Measurements from ENCODE around the gene CDC6. TPM values are rescaled to one million over a fixed set of nuclear protein-coding genes. Genes with fewer than 3 reads are reported as not detected.

CDC6 gene
- polyA plus RNA-seq, 6 donors from 2014 or later = 0.23 to 1.3 (median 0.35) TPM; not detected in 2

- peak overlapping the region; percentile 98 to 100 (median 100) for H3K27ac Mint-ChIP-seq
- ATAC-seq (ENCODE audit: low read depth in 2 of 2) (peak; percentile 63 to 65), DNase-seq (peak; percentile 92)
- peaks cover 70 to 82% (median 75%) of the 10 kb centered on the region in 3 donors for H3K4me1 Mint-ChIP-seq
- H3K4me3 Mint-ChIP-seq = peak overlapping the region; percentile 89 to 97 (median 94)
- H3K36me3 Mint-ChIP-seq = no peaks in the 10 kb centered on the region
- peaks cover 0 to 6% (median 0%) of the 10 kb centered on the region in 7 donors for H3K9me3 Mint-ChIP-seq
- H3K27me3 Mint-ChIP-seq = peaks cover 0 to 4% (median 0%) of the 10 kb centered on the region in 3 donors
These were observed 30.5 kb downstream of the CDC6 start for GRCh38 chr17:40317880-40318829.

- H3K4me1 Mint-ChIP-seq = peaks cover 71 to 90% (median 76%) of the 10 kb centered on the region in 3 donors
- DNase-seq = no peak
- H3K27me3 Mint-ChIP-seq = peaks cover 0 to 4% (median 0%) of the 10 kb centered on the region in 3 donors
- H3K36me3 Mint-ChIP-seq = no peaks in the 10 kb centered on the region
- H3K4me3 Mint-ChIP-seq = peak overlapping the region; percentile 89 to 97 (median 94)
- no peak for ATAC-seq (ENCODE audit: low read depth in 2 of 2)
- H3K27ac Mint-ChIP-seq = peak overlapping the region; percentile 98 to 100 (median 100)
- H3K9me3 Mint-ChIP-seq = peaks cover 0 to 6% (median 0%) of the 10 kb centered on the region in 7 donors
These were observed 31.2 kb downstream of the CDC6 start for GRCh38 chr17:40318830-40319391.

GRCh38 chr17:40319651-40320540 is 32.2 kb downstream of the CDC6 start:
- DNase-seq = peak; percentile 62

GRCh38 chr17:40320756-40321523 is 33.3 kb downstream of the CDC6 start:
- peaks cover 0 to 4% (median 0%) of the 10 kb centered on the region in 3 donors for H3K27me3 Mint-ChIP-seq
- H3K27ac Mint-ChIP-seq = peak overlapping the region; percentile 94 to 100 (median 100)

More at GRCh38 chr17:40319651-40320540, 32.2 kb downstream of the CDC6 start:
- no peak for ATAC-seq (ENCODE audit: low read depth in 2 of 2)
- Mint-ChIP-seq H3K4me3 (peak overlapping the region; percentile 89 to 97 (median 94)), H3K4me1 (peaks cover 70 to 93% (median 78%) of the 10 kb centered on the region in 3 donors), H3K36me3 (no peaks in the 10 kb centered on the region), H3K9me3 (peaks cover 0 to 6% (median 0%) of the 10 kb centered on the region in 7 donors), H3K27ac (peak overlapping the region; percentile 94 to 100 (median 100)), H3K27me3 (peaks cover 0 to 4% (median 0%) of the 10 kb centered on the region in 3 donors)

GRCh38 chr17:40321524-40321929 is 33.8 kb downstream of the CDC6 start:
- ATAC-seq (ENCODE audit: low read depth in 2 of 2) = no peak
- H3K4me1 Mint-ChIP-seq = peaks cover 81 to 93% (median 84%) of the 10 kb centered on the region in 3 donors
- H3K36me3 Mint-ChIP-seq = no peaks in the 10 kb centered on the region
- H3K27ac Mint-ChIP-seq = peak overlapping the region; percentile 100
- no peak for DNase-seq
- peaks cover 0 to 6% (median 0%) of the 10 kb centered on the region in 7 donors for H3K9me3 Mint-ChIP-seq
- peaks cover 0 to 4% (median 0%) of the 10 kb centered on the region in 3 donors for H3K27me3 Mint-ChIP-seq
- peak overlapping the region; percentile 82 to 97 (median 92) for H3K4me3 Mint-ChIP-seq

More at GRCh38 chr17:40320756-40321523, 33.3 kb downstream of the CDC6 start:
- H3K4me3 Mint-ChIP-seq = peak overlapping the region; percentile 89 to 97 (median 94)
- peaks cover 79 to 93% (median 84%) of the 10 kb centered on the region in 3 donors for H3K4me1 Mint-ChIP-seq
- peaks cover 0 to 6% (median 0%) of the 10 kb centered on the region in 7 donors for H3K9me3 Mint-ChIP-seq
- no peak for ATAC-seq (ENCODE audit: low read depth in 2 of 2)
- H3K36me3 Mint-ChIP-seq = no peaks in the 10 kb centered on the region
- no peak for DNase-seq

GRCh38 chr17:40321961-40322357 is 34.3 kb downstream of the CDC6 start:
- no peaks in the 10 kb centered on the region for H3K36me3 Mint-ChIP-seq
- ATAC-seq (ENCODE audit: low read depth in 2 of 2) = no peak

GRCh38 chr17:40322358-40323315 is 35.0 kb downstream of the CDC6 start:
- H3K9me3 Mint-ChIP-seq = peaks cover 0 to 6% (median 0%) of the 10 kb centered on the region in 7 donors
- no peaks in the 10 kb centered on the region for H3K36me3 Mint-ChIP-seq
- ATAC-seq (ENCODE audit: low read depth in 2 of 2) = peak; percentile 36 to 45
- peaks cover 0 to 4% (median 0%) of the 10 kb centered on the region in 3 donors for H3K27me3 Mint-ChIP-seq
- peak overlapping the region; percentile 82 to 97 (median 92) for H3K4me3 Mint-ChIP-seq
- DNase-seq = peak; percentile 98
- H3K4me1 Mint-ChIP-seq = peaks cover 87 to 97% (median 91%) of the 10 kb centered on the region in 3 donors
- peak overlapping the region; percentile 100 for H3K27ac Mint-ChIP-seq

More at GRCh38 chr17:40321961-40322357, 34.3 kb downstream of the CDC6 start:
- Mint-ChIP-seq H3K9me3 (peaks cover 0 to 6% (median 0%) of the 10 kb centered on the region in 7 donors), H3K4me1 (peaks cover 86 to 97% (median 87%) of the 10 kb centered on the region in 3 donors), H3K4me3 (peak overlapping the region; percentile 82 to 97 (median 92)), H3K27me3 (peaks cover 0 to 4% (median 0%) of the 10 kb centered on the region in 3 donors), H3K27ac (peak overlapping the region; percentile 100)
- no peak for DNase-seq

- ATAC-seq (ENCODE audit: low read depth in 2 of 2) = peak; percentile 49 to 50
- Mint-ChIP-seq H3K27me3 (peaks cover 0 to 4% (median 0%) of the 10 kb centered on the region in 3 donors), H3K36me3 (no peaks in the 10 kb centered on the region), H3K9me3 (peaks cover 0 to 6% (median 0%) of the 10 kb centered on the region in 7 donors), H3K4me1 (peaks cover 92 to 97% (median 93%) of the 10 kb centered on the region in 3 donors), H3K4me3 (peak overlapping the region; percentile 82 to 97 (median 92)), H3K27ac (peak overlapping the region; percentile 100)
- DNase-seq = peak; percentile 89
These were observed 36.0 kb downstream of the CDC6 start for GRCh38 chr17:40323391-40324381.

- DNase-seq (peak; percentile 60), ATAC-seq (ENCODE audit: low read depth in 2 of 2) (peak in 1 of 2 donors; percentile 7)
- Mint-ChIP-seq H3K27ac (peak overlapping the region; percentile 100), H3K27me3 (peaks cover 0 to 4% (median 0%) of the 10 kb centered on the region in 3 donors), H3K36me3 (no peaks in the 10 kb centered on the region), H3K4me3 (peak overlapping the region; percentile 82 to 97 (median 91)), H3K9me3 (peaks cover 0 to 6% (median 0%) of the 10 kb centered on the region in 7 donors), H3K4me1 (peaks cover 88 to 96% (median 93%) of the 10 kb centered on the region in 3 donors)
These were observed 37.7 kb downstream of the CDC6 start for GRCh38 chr17:40325156-40326013.

Data from naive B cell (primary cell).